Liver (tissue), 9 donors: ENCODE results near the gene ABCA9. TPM values are rescaled to one million over a fixed set of nuclear protein-coding genes. Genes with fewer than 3 reads are reported as not detected.

Experiments
- DNase-seq: peaks from one replicate; pipeline ENCODE4 v3.0.0-alpha.2; 2017; ENCODE audit warnings: low spot score
- H3K27ac ChIP-seq, 2 donors: one replicate each; pipeline ENCODE4 v1.7.0; 2013; ENCODE audit warnings: inconsistent platforms in 2 of 2, low read length in 2 of 2, control low read depth in 1 of 2, low read depth in 1 of 2, mild to moderate bottlenecking in 1 of 2
- H3K27me3 ChIP-seq, 4 donors: one replicate each; pipeline versions ENCODE4 v1.6.1 to v1.7.0; 2013; ENCODE audit warnings: low read length in 3 of 4, inconsistent platforms in 1 of 4, mild to moderate bottlenecking in 1 of 4, moderate library complexity in 1 of 4; ENCODE audit not compliant: control insufficient read depth in 4 of 4, insufficient read depth in 4 of 4
- H3K36me3 ChIP-seq, 4 donors: one replicate each; pipeline versions ENCODE4 v1.6.1 to v1.7.0; 2013; ENCODE audit warnings: low read length in 3 of 4, mild to moderate bottlenecking in 3 of 4, low read depth in 1 of 4, moderate library complexity in 1 of 4; ENCODE audit not compliant: control insufficient read depth in 4 of 4, insufficient read depth in 3 of 4
- H3K4me1 ChIP-seq, 4 donors: one replicate each; pipeline versions ENCODE4 v1.6.1 to v1.7.0; 2013; ENCODE audit warnings: low read length in 3 of 4, mild to moderate bottlenecking in 3 of 4, moderate library complexity in 1 of 4; ENCODE audit not compliant: control insufficient read depth in 4 of 4, insufficient read depth in 4 of 4
- H3K4me3 ChIP-seq, 3 donors: one replicate each; pipeline versions ENCODE4 v1.6.1 to v1.7.0; 2013; ENCODE audit warnings: low read length in 3 of 3, control low read depth in 1 of 3, low read depth in 1 of 3, mild to moderate bottlenecking in 1 of 3
- H3K9ac ChIP-seq, 2 donors: one replicate each; pipeline ENCODE4 v1.7.0; 2013; ENCODE audit warnings: low read length in 2 of 2, mild to moderate bottlenecking in 2 of 2, moderate library complexity in 2 of 2, control low read depth in 1 of 2, low read depth in 1 of 2
- H3K9me3 ChIP-seq, 4 donors: one replicate each; pipeline versions ENCODE4 v1.6.1 to v1.7.0; 2013; ENCODE audit warnings: low read length in 3 of 4; ENCODE audit not compliant: control insufficient read depth in 4 of 4
- EGR1 ChIP-seq, 2 donors: IDR thresholded peaks; 2 replicates each; pipeline ENCODE4 v1.6.1; 2016 to 2018; ENCODE audit warnings: antibody characterized with exemption in 2 of 2, low read depth in 2 of 2
- FOXA1 ChIP-seq: IDR thresholded peaks from 2 replicates; pipeline ENCODE4 v1.6.1; 2016; ENCODE audit warnings: antibody characterized with exemption
- FOXA2 ChIP-seq: IDR thresholded peaks from 2 replicates; pipeline ENCODE4 v1.6.1; 2016; ENCODE audit warnings: antibody characterized with exemption
- GABPA ChIP-seq, 2 donors: IDR thresholded peaks in 1 of 2; conservative IDR thresholded peaks in 1 of 2; 2 replicates each; pipeline ENCODE4 v1.6.1; 2016; ENCODE audit warnings: antibody characterized with exemption in 2 of 2, mild to moderate bottlenecking in 1 of 2, moderate library complexity in 1 of 2
- HNF4A ChIP-seq, 2 donors: conservative IDR thresholded peaks; 2 replicates each; pipeline ENCODE4 v1.6.1; 2016; ENCODE audit warnings: antibody characterized with exemption in 2 of 2, mild to moderate bottlenecking in 2 of 2
- HNF4G ChIP-seq: IDR thresholded peaks from 2 replicates; pipeline ENCODE4 v1.6.1; 2016; ENCODE audit warnings: antibody characterized with exemption
- JUND ChIP-seq, 2 donors: IDR thresholded peaks; 2 replicates each; pipeline ENCODE4 v1.6.1; 2016; ENCODE audit warnings: antibody characterized with exemption in 2 of 2
- NR2F2 ChIP-seq: IDR thresholded peaks from 2 replicates; pipeline ENCODE4 v1.6.1; 2016; ENCODE audit warnings: antibody characterized with exemption
- RAD21 ChIP-seq, 2 donors: IDR thresholded peaks; 2 replicates each; pipeline ENCODE4 v1.6.1; 2016; ENCODE audit warnings: antibody characterized with exemption in 2 of 2, mild to moderate bottlenecking in 2 of 2
- RXRA ChIP-seq, 2 donors: IDR thresholded peaks; 2 replicates each; pipeline ENCODE4 v1.6.1; 2017 to 2018; ENCODE audit warnings: antibody characterized with exemption in 2 of 2, mild to moderate bottlenecking in 1 of 2
- SP1 ChIP-seq: IDR thresholded peaks from 2 replicates; pipeline ENCODE4 v1.6.1; 2018; ENCODE audit warnings: antibody characterized with exemption, mild to moderate bottlenecking
- TAF1 ChIP-seq: conservative IDR thresholded peaks from 2 replicates; pipeline ENCODE4 v1.6.1; 2016; ENCODE audit warnings: antibody characterized with exemption, mild to moderate bottlenecking
- YY1 ChIP-seq: IDR thresholded peaks from 2 replicates; pipeline ENCODE4 v1.6.1; 2016; ENCODE audit warnings: antibody characterized with exemption, mild to moderate bottlenecking
- WGBS: extraction: QIAGEN DNeasy Blood & Tissue Kit; methylation state at CpG from one replicate; pipeline ENCODE4 v1.1.7; 2013; 5-methylcytosine and 5-hydroxymethylcytosine counted together
- polyA plus RNA-seq, 2 donors: library from polyadenylated mRNA; stranded (reverse) in 1 of 2; unstranded in 1 of 2; fragments of 200-250 nt in 1 of 2; fragments of >200 nt in 1 of 2; fragmentation: Nextera tagmentation in 1 of 2; extraction: Ambion mirVana in 1 of 2; gene quantifications; one replicate each; pipeline versions ENCODE4 v1.2.1 to v1.2.3, GENCODE V29; 2013 to 2015
- total RNA-seq, 2 donors: library from RNA; depleted of rRNA; stranded (reverse); fragments of >200 nt; gene quantifications; one replicate each; pipeline ENCODE4 v1.2.3, GENCODE V29; 2014
- TF ChIP-seq, protein P1 (sequence below): IDR thresholded peaks from 2 replicates; pipeline ENCODE4 v1.6.1; 2016; ENCODE audit warnings: antibody characterized with exemption
- TF ChIP-seq, protein P2 (sequence below): IDR thresholded peaks from 2 replicates; pipeline ENCODE4 v1.6.1; 2016; ENCODE audit warnings: antibody characterized with exemption
- TF ChIP-seq, protein P3 (sequence below): fragments of 150-350 bp; IDR thresholded peaks from 2 replicates; pipeline ENCODE4 v1.5.1; 2017; ENCODE audit warnings: improper control_type of control experiment, low read depth, low read length; ENCODE audit not compliant: missing input control
- TF ChIP-seq, protein P4 (sequence below): IDR thresholded peaks from 2 replicates; pipeline ENCODE4 v1.6.1; 2016; ENCODE audit warnings: antibody characterized with exemption, mild to moderate bottlenecking
- TF ChIP-seq, protein P5 (sequence below): IDR thresholded peaks from 2 replicates; pipeline ENCODE4 v1.6.1; 2016; ENCODE audit warnings: antibody characterized with exemption
- donor health status: healthy.
- donor health status: healthy.
- donor health status: healthy.
- donor health status: healthy.
- donor health status: healthy.

ABCA9 gene
- total and polyA plus RNA-seq, 4 donors: 1.4 to 18.9 (median 5.9) TPM

DNA sequence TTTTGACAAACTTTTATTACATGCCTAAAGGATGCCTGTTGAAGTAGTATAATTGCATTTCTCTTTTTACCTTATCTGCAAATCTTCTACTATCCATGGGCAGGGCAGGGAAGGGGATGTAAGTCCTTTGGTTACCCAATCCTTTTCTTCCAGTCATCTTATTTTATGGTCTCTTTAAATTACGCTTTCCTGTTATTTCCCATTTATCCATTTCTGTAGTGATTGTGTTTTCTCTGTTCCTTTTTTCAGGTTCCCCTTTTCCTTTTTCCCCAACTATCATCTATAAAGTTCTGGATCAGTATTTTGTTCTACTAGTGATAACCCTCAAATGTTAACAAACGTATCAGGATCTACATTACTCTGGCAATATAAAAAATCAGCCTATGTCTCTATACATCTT, 3.3 kb upstream of the ABCA9 start:
- WGBS: 87% methylated on average over 2 of the region's 2 CpGs
- Histone ChIP-seq H3K27ac (no peak overlapping the region), H3K4me3 (no peak overlapping the region), H3K9ac (no peak overlapping the region), H3K27me3 (no peaks in the 10 kb centered on the region), H3K4me1 (peaks cover 0 to 5% (median 2%) of the 10 kb centered on the region in 4 donors), H3K9me3 (no peaks in the 10 kb centered on the region), H3K36me3 (peaks cover 0 to 10% (median 4%) of the 10 kb centered on the region in 4 donors)
- TF ChIP-seq, protein P1, sequence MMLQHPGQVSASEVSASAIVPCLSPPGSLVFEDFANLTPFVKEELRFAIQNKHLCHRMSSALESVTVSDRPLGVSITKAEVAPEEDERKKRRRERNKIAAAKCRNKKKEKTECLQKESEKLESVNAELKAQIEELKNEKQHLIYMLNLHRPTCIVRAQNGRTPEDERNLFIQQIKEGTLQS: no peak
- TF ChIP-seq, protein P2, sequence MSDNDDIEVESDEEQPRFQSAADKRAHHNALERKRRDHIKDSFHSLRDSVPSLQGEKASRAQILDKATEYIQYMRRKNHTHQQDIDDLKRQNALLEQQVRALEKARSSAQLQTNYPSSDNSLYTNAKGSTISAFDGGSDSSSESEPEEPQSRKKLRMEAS: no peak
- TF ChIP-seq TAF1 (no peak), FOXA2 (no peak), EGR1 (IDR thresholded peaks at IDR 0.05; ENCODE audit: low read depth in 2 of 2) (no peak), RAD21 (IDR thresholded peaks at IDR 0.05) (no peak), GABPA (IDR thresholded peaks at IDR 0.05 in 1 of 2, conservative IDR thresholded peaks at IDR 0.05 in 1 of 2) (no peak), RXRA (IDR thresholded peaks at IDR 0.05) (no peak)
- no peak for DNase-seq

DNA sequence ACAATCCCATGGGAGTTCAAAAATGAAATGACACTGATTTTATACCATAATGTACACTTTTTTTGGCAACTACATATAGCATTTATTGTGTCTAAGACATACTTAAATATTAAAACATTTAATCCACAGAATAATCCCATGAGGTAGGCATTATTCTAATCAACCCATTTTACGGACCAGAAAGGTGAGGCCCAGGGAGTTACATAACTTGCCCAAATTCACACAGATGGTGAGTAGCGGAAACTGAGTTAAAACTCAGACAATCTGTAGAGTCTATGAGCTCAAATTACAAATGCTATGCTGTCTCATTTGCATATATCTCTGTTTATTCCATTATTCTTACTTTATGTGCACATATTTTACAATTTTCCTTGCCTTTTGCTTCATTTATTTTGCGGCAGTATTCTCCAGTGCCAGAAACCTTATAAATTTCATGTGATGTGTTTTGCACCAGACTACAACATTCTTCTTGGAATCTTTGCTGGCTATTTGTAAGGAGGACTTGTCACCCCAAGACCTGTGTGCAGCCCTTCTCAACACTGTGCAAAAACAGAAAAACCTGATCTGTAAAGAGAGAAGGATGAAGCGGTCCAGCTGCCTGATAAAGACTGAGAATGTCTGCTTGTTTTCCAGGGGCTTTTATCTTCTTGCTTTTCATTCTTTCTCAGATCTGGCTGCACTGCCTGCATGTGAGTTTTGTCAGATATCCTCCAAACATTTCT, 2.3 kb upstream of the ABCA9 start:
- TF ChIP-seq YY1 (no peak), RXRA (IDR thresholded peaks at IDR 0.05) (no peak), EGR1 (IDR thresholded peaks at IDR 0.05; ENCODE audit: low read depth in 2 of 2) (no peak), JUND (IDR thresholded peaks at IDR 0.05) (no peak), HNF4A (conservative IDR thresholded peaks at IDR 0.05) (no peak), GABPA (IDR thresholded peaks at IDR 0.05 in 1 of 2, conservative IDR thresholded peaks at IDR 0.05 in 1 of 2) (no peak), NR2F2 (no peak), FOXA1 (no peak), TAF1 (no peak), RAD21 (IDR thresholded peaks at IDR 0.05) (no peak), HNF4G (no peak), SP1 (no peak), FOXA2 (no peak)
- TF ChIP-seq, protein P3, sequence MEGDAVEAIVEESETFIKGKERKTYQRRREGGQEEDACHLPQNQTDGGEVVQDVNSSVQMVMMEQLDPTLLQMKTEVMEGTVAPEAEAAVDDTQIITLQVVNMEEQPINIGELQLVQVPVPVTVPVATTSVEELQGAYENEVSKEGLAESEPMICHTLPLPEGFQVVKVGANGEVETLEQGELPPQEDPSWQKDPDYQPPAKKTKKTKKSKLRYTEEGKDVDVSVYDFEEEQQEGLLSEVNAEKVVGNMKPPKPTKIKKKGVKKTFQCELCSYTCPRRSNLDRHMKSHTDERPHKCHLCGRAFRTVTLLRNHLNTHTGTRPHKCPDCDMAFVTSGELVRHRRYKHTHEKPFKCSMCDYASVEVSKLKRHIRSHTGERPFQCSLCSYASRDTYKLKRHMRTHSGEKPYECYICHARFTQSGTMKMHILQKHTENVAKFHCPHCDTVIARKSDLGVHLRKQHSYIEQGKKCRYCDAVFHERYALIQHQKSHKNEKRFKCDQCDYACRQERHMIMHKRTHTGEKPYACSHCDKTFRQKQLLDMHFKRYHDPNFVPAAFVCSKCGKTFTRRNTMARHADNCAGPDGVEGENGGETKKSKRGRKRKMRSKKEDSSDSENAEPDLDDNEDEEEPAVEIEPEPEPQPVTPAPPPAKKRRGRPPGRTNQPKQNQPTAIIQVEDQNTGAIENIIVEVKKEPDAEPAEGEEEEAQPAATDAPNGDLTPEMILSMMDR: no peak
- TF ChIP-seq, protein P2: no peak
- TF ChIP-seq, protein P4, sequence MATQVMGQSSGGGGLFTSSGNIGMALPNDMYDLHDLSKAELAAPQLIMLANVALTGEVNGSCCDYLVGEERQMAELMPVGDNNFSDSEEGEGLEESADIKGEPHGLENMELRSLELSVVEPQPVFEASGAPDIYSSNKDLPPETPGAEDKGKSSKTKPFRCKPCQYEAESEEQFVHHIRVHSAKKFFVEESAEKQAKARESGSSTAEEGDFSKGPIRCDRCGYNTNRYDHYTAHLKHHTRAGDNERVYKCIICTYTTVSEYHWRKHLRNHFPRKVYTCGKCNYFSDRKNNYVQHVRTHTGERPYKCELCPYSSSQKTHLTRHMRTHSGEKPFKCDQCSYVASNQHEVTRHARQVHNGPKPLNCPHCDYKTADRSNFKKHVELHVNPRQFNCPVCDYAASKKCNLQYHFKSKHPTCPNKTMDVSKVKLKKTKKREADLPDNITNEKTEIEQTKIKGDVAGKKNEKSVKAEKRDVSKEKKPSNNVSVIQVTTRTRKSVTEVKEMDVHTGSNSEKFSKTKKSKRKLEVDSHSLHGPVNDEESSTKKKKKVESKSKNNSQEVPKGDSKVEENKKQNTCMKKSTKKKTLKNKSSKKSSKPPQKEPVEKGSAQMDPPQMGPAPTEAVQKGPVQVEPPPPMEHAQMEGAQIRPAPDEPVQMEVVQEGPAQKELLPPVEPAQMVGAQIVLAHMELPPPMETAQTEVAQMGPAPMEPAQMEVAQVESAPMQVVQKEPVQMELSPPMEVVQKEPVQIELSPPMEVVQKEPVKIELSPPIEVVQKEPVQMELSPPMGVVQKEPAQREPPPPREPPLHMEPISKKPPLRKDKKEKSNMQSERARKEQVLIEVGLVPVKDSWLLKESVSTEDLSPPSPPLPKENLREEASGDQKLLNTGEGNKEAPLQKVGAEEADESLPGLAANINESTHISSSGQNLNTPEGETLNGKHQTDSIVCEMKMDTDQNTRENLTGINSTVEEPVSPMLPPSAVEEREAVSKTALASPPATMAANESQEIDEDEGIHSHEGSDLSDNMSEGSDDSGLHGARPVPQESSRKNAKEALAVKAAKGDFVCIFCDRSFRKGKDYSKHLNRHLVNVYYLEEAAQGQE: no peak
- TF ChIP-seq, protein P1: no peak
- TF ChIP-seq, protein P5, sequence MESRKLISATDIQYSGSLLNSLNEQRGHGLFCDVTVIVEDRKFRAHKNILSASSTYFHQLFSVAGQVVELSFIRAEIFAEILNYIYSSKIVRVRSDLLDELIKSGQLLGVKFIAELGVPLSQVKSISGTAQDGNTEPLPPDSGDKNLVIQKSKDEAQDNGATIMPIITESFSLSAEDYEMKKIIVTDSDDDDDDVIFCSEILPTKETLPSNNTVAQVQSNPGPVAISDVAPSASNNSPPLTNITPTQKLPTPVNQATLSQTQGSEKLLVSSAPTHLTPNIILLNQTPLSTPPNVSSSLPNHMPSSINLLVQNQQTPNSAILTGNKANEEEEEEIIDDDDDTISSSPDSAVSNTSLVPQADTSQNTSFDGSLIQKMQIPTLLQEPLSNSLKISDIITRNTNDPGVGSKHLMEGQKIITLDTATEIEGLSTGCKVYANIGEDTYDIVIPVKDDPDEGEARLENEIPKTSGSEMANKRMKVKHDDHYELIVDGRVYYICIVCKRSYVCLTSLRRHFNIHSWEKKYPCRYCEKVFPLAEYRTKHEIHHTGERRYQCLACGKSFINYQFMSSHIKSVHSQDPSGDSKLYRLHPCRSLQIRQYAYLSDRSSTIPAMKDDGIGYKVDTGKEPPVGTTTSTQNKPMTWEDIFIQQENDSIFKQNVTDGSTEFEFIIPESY: no peak
- Histone ChIP-seq H3K4me3 (no peak overlapping the region), H3K9me3 (no peaks in the 10 kb centered on the region), H3K27me3 (no peaks in the 10 kb centered on the region), H3K36me3 (peaks cover 0 to 7% (median 2%) of the 10 kb centered on the region in 4 donors), H3K9ac (no peak overlapping the region), H3K27ac (peak overlapping the region in 1 of 2 donors; percentile 28), H3K4me1 (peaks cover 0 to 5% (median 2%) of the 10 kb centered on the region in 4 donors)
- DNase-seq: no peak
- WGBS: 90% methylated on average over 4 of the region's 4 CpGs
